Activated CD4-positive, alpha-beta T cell treated with anti-CD3 and anti-CD28 coated beads, Interleukin-10, Interleukin-2, amounts not matched to agents 100 ng/mL and 50 ng/mL, durations not matched to agents 16 hours and 8 hours (primary cell): ENCODE data around the gene MEGF6.

Source experiments
- DNase-seq: peaks from one replicate; pipeline ENCODE4 v3.0.0-alpha.2; 2020

MEGF6 gene

GRCh38 chr1:3465935-3466321 lies 145.4 kb downstream of the MEGF6 start:
- DNase-seq, result no peak

- DNase-seq, result no peak
Observed at GRCh38 chr1:3465091-3465934, 146.0 kb downstream of the MEGF6 start.

GRCh38 chr1:3464649-3465025 lies 146.7 kb downstream of the MEGF6 start:
- DNase-seq, result no peak

DNA sequence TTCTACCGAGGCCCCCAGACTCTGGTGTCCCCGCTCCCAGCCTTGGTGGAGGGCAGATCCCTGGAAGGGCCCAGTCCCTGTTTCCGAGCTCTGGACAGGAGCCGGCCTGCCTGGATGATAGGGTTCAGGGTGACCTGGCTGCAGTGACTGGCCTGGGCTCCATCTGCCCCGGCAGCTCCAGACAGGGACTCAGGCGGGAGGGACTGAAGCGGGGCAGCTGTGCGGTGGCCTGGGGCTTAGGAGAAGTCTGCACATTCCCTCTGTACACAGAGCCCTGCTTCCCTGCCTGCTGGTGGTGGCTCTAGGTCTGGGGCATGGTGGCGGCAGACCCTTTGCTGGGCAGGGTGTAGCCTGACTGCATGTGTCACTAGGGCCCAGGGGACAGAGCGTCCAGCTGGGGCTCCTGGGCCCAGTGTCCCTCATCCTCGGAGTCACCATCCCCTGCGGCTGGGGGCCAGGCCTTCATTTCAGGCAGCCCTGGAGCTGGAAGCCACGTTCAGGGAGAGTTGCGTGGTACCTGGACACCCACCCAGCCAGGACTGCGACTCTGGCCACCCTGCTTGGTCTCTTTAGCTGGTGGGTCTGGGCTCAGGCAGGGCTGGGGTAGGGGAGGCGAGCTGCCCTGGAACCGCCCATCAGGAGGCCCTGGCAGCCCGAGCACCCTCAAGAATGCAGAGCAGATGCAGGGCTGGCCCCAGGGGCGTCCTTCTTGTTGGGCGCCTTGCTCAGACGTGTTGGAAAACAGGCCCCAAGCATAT lies 147.2 kb downstream of the MEGF6 start:
- no peak for DNase-seq

GRCh38 chr1:3463408-3463863 lies 147.9 kb downstream of the MEGF6 start:
- no peak for DNase-seq

DNA sequence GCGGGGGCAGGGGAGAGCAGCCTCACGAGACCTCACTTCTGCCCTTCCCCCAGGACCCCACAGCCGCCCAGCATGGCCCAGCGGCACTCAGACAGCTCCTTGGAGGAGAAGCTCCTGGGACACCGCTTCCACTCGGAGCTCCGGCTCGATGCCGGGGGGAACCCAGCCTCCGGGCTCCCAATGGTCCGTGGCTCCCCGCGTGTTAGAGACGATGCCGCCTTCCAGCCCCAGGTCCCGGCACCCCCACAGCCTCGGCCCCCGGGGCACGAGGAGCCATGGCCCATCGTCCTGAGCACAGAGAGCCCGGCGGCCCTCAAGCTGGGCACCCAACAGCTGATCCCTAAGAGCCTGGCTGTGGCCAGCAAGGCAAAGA lies 148.3 kb downstream of the MEGF6 start:
- DNase-seq, result no peak

- no peak for DNase-seq
Observed at GRCh38 chr1:3462356-3463012, 148.8 kb downstream of the MEGF6 start.

- DNase-seq, result no peak
Observed at GRCh38 chr1:3461934-3462275, 149.4 kb downstream of the MEGF6 start.

- DNase-seq, result no peak
Observed at GRCh38 chr1:3461238-3461933, 149.9 kb downstream of the MEGF6 start.

- DNase-seq, result no peak
Observed at GRCh38 chr1:3460672-3461131, 150.6 kb downstream of the MEGF6 start.

DNA sequence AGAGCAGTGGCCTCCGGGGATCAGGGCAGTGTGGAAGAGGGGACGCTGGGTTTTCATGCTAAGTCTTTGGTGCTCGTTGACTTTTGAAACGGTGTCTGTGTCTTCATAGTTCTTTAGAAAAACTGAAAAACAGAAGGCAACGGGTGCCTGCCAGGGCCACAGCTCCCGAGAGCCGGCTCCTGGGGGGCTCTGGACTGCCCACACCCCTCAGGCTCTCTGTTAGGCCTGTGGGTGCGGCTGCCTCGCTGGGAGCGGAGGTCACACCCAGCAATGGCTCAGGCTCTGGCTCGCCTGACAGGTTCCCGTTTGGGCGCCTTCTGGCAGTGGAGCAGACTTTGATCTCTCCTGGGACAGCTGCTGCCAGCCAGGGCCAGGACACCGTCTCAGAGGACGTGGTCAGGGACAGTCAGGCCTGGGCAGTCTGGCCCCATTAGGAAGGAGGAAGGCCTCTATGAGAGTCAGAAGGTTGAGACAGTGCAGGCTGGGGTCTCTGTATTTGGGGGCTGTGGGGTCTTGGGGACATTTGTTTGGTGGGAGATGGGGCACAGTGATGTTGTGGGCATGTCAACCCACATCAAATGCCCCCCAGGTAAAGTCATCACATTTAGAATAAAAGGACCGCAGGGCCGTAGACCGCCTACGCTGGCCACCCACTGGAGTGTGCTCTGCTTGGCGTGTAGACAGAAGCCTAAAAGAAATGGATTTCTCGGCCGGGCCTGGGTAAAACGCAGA lies 151.2 kb downstream of the MEGF6 start:
- no peak for DNase-seq

DNA sequence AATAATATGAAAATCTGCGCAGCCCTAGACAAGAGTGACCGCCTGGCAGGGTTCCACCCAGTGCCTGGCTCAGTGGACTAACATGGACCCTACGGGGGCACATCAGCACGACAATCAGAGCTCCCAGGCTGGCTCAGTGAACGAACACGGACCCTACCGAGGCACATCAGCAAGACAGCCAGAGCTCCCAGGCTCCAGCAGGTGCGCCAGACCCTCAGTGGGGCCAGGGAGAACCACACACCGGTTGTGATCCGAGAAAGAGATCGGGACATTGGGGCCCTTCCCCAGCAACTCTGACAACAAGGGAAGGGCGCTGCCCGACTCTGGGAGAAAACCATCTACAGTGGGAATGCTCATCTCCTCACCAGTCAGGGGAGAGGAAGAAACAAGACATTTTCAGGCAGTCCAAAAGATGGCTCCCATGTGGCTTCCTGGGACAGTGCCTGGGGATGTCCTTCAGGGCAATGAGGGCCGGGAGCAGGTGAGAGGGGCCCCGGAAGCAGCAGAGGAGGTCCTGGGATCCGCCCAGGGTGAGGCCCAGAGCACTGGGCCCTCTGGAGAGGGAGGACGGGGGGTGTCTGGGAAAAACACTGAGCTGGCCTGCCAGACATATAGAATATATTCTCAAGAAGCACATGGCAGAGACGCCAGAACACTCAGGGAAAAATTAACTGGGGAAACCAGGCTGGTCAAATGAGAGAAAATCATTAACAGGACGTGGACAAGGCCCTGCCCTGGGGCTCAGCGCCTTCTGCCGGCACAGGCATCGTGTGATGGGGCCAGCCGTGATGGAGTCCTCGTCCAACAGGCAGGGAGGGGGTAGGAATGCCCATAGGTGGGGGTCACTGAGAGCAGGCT lies 152.0 kb downstream of the MEGF6 start:
- no peak for DNase-seq

DNA sequence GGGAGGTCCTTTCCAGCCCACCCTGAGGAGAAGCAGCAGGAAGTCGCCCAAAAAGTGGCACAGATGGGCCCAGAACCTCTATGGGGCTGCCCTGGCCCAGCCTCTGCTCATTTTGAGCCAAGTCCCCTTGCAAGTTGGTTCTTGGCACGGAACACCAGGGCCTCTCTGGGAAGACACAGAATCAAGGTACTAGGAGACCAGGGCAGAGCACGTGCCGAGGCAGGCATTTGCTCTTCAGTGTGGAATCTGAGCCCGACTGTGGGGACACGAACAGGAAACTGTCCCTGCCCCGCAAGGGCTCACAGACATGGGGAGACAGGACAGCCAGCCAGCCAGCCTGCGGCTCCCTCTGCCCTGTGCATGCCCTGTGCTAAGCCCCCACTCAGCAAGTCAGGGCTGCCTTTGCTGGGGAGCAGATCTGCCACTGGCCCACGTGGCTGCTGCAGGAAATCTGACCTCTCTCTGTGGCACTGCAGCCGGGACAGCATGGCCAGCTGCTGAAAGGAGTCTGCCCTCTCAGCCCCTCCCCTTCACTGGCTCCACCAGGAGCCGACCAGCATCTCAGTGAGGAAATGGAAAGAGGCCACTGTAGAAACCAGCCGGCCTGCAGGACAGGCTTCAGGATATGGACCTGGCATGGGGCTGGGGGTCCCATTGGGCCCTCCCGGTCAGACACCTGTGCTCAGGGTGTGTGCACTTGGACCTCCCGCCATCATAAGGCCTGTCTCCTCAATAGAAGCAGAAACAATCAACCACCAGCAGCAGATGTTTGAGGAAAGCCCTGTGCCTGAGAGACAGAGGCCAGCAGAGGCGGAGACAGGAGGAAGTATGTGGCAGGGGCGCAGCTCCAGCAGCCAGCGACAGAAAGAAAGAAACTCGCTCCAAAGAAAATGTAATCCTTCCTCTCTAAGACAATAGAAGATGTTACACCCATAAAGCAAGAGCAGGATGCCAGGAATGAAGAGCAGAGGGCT lies 153.1 kb downstream of the MEGF6 start:
- DNase-seq, result no peak

- no peak for DNase-seq
Observed at GRCh38 chr1:3456964-3457909, 154.1 kb downstream of the MEGF6 start.

DNA sequence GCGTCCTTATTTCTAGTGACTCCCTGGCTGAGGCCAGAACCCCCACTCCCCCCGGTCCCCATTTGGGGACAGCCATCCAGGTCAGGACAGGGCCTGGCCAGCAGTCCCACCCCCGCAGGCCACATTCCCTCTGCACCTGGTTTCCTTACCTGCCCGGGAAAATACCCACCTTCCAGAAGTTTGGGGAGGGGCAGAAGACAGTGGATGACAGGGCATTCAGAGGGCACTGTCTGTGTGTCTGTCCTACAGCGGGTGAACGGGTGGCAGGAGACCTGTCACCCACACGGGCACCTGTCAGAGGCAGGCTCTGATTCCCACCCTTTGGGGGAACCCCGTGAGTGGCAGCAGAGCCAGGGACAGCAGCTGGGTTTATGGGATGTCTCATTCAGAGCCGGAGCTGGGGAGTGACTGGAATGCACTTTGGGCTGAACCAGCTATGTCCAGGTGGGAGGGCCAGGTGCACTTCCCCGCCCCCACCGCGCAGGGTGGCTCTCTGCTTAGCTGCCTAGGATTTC lies 154.8 kb downstream of the MEGF6 start:
- no peak for DNase-seq

- DNase-seq, result no peak
Observed at GRCh38 chr1:3455670-3456448, 155.4 kb downstream of the MEGF6 start.

- no peak for DNase-seq
Observed at GRCh38 chr1:3454811-3455618, 156.3 kb downstream of the MEGF6 start.
